Neuronal stem cell (in vitro differentiated cells): ENCODE results near the gene CDK17.

Source experiments
- DNase-seq: peaks from one replicate; pipeline ENCODE4 v3.0.0-alpha.2; 2013; ENCODE audit warnings: low spot score
- H2AFZ ChIP-seq: one replicate; pipeline ENCODE4 v1.6.1; 2013; ENCODE audit warnings: mild to moderate bottlenecking, low read length, inconsistent platforms
- H2AK5ac ChIP-seq: 2 replicates; pipeline ENCODE4 v1.6.1; 2013; ENCODE audit warnings: low read depth, mild to moderate bottlenecking, inconsistent platforms, low read length, moderate library complexity, mixed read lengths
- H2BK120ac ChIP-seq: 2 replicates; pipeline ENCODE4 v1.6.1; 2013; ENCODE audit warnings: low read depth, mild to moderate bottlenecking, inconsistent platforms, low read length, moderate library complexity, mixed read lengths
- H2BK12ac ChIP-seq: one replicate; pipeline ENCODE4 v1.6.1; 2013; ENCODE audit warnings: low read length, inconsistent platforms
- H2BK15ac ChIP-seq: 2 replicates; pipeline ENCODE4 v1.6.1; 2013; ENCODE audit warnings: mild to moderate bottlenecking, low read length, inconsistent platforms, mixed read lengths
- H2BK5ac ChIP-seq: one replicate; pipeline ENCODE4 v1.6.1; 2013; ENCODE audit warnings: inconsistent platforms, mild to moderate bottlenecking, low read length, moderate library complexity
- H3K14ac ChIP-seq: one replicate; pipeline ENCODE4 v1.6.1; 2013; ENCODE audit warnings: low read length, inconsistent platforms
- H3K18ac ChIP-seq: 2 replicates; pipeline ENCODE4 v1.6.1; 2013; ENCODE audit warnings: low read length, inconsistent platforms
- H3K23ac ChIP-seq: 2 replicates; pipeline ENCODE4 v1.6.1; 2013; ENCODE audit warnings: low read depth, mild to moderate bottlenecking, mixed read lengths, low read length, inconsistent platforms; ENCODE audit not compliant: poor library complexity
- H3K27ac ChIP-seq: replicated peaks from 3 replicates; pipeline ENCODE4 v1.5.1; 2013; ENCODE audit warnings: low read length, inconsistent platforms
- H3K27me3 ChIP-seq, 3 experiments: 2 replicates each; pipeline ENCODE4 v1.6.1; 2013; ENCODE audit warnings: low read length in 3 of 3, mild to moderate bottlenecking in 2 of 3, inconsistent platforms in 1 of 3, low read depth in 1 of 3, mixed read lengths in 1 of 3, moderate library complexity in 1 of 3; ENCODE audit not compliant: control insufficient read depth in 3 of 3, insufficient read depth in 3 of 3
- H3K36me3 ChIP-seq, 2 donors: replicated peaks in 1 of 2; 2 replicates each; pipeline ENCODE4 v1.6.1; 2013; ENCODE audit warnings: low read length in 2 of 2; ENCODE audit not compliant: control insufficient read depth in 2 of 2, insufficient read depth in 2 of 2
- H3K4ac ChIP-seq: 2 replicates; pipeline ENCODE4 v1.6.1; 2013; ENCODE audit warnings: inconsistent platforms, mild to moderate bottlenecking, low read length, moderate library complexity
- H3K4me1 ChIP-seq, 2 donors: 1 replicate in 1 of 2; 2 replicates in 1 of 2; pipeline ENCODE4 v1.6.1; 2013; ENCODE audit warnings: low read length in 2 of 2, low read depth in 1 of 2; ENCODE audit not compliant: control insufficient read depth in 2 of 2, insufficient read depth in 1 of 2
- H3K4me2 ChIP-seq: one replicate; pipeline ENCODE4 v1.6.1; 2013; ENCODE audit warnings: mild to moderate bottlenecking, low read length, inconsistent platforms; ENCODE audit not compliant: insufficient read depth, poor library complexity, severe bottlenecking
- H3K4me3 ChIP-seq, 2 donors: 2 replicates each; pipeline ENCODE4 v1.5.1; 2013; ENCODE audit warnings: low read length in 2 of 2, mild to moderate bottlenecking in 2 of 2, inconsistent platforms in 1 of 2, moderate library complexity in 1 of 2
- H3K79me1 ChIP-seq: one replicate; pipeline ENCODE4 v1.6.1; 2013; ENCODE audit warnings: low read depth, mild to moderate bottlenecking, inconsistent platforms, low read length, moderate library complexity
- H3K9ac ChIP-seq: one replicate; pipeline ENCODE4 v1.6.1; 2013; ENCODE audit warnings: mild to moderate bottlenecking, low read depth, low read length, inconsistent platforms; ENCODE audit not compliant: poor library complexity
- H3K9me3 ChIP-seq, 2 donors: replicated peaks in 1 of 2; 2 replicates each; pipeline versions ENCODE3 to v1.6.1; 2013; ENCODE audit warnings: low read length in 2 of 2, mild to moderate bottlenecking in 2 of 2, inconsistent platforms in 1 of 2, low read depth in 1 of 2, mixed read lengths in 1 of 2, moderate library complexity in 1 of 2; ENCODE audit not compliant: control insufficient read depth in 2 of 2, insufficient read depth in 1 of 2
- H4K8ac ChIP-seq: one replicate; pipeline ENCODE4 v1.6.1; 2013; ENCODE audit warnings: low read depth, mild to moderate bottlenecking, inconsistent platforms, low read length, moderate library complexity
- H4K91ac ChIP-seq: one replicate; pipeline ENCODE4 v1.6.1; 2013; ENCODE audit warnings: low read length, low read depth, mild to moderate bottlenecking, inconsistent platforms; ENCODE audit not compliant: poor library complexity
- WGBS, 2 donors: extraction: QIAGEN DNeasy Blood & Tissue Kit; methylation state at CpG; one replicate each; pipeline ENCODE4 v1.1.7; 2013; ENCODE audit warnings: missing lambda C conversion rate in 2 of 2, mixed read lengths in 1 of 2; ENCODE audit not compliant: insufficient read length in 2 of 2, insufficient replicate concordance in 1 of 2; ENCODE audit errors: extremely low coverage in 2 of 2; 5-methylcytosine and 5-hydroxymethylcytosine counted together

Gene CDK17

GRCh38 chr12:96444399-96444798 is 44.2 kb upstream of the CDK17 start:
- Histone ChIP-seq H2AK5ac (no peak overlapping the region), H3K18ac (no peak overlapping the region), H4K91ac (no peak overlapping the region), H2AFZ (no peak overlapping the region), H3K4me3 (no peak overlapping the region), H3K27ac (no peak overlapping the region), H3K9ac (no peak overlapping the region), H2BK5ac (no peak overlapping the region), H3K79me1 (no peaks in the 10 kb centered on the region), H3K4me1 (no peaks in the 10 kb centered on the region), H3K4ac (no peak overlapping the region), H3K14ac (no peak overlapping the region), H3K23ac (no peak overlapping the region), H4K8ac (no peak overlapping the region), H2BK15ac (no peak overlapping the region), H3K4me2 (no peak overlapping the region), H3K36me3 (no peaks in the 10 kb centered on the region), H3K9me3 (no peaks in the 10 kb centered on the region), H2BK12ac (no peak overlapping the region), H3K27me3 (no peaks in the 10 kb centered on the region), H2BK120ac (no peak overlapping the region)
- no peak for DNase-seq
- WGBS, 2 donors: no CpG with 5 or more reads among the region's 10 CpGs

GRCh38 chr12:96442906-96443305 is 42.7 kb upstream of the CDK17 start:
- Histone ChIP-seq H3K23ac (no peak overlapping the region), H4K91ac (no peak overlapping the region), H3K79me1 (no peaks in the 10 kb centered on the region), H3K14ac (no peak overlapping the region), H3K4me2 (no peak overlapping the region), H2BK15ac (no peak overlapping the region), H3K9me3 (no peaks in the 10 kb centered on the region), H3K27ac (no peak overlapping the region), H3K18ac (no peak overlapping the region), H4K8ac (no peak overlapping the region), H2BK12ac (no peak overlapping the region), H2AK5ac (no peak overlapping the region), H3K27me3 (no peaks in the 10 kb centered on the region), H2BK5ac (no peak overlapping the region), H3K36me3 (no peaks in the 10 kb centered on the region), H2AFZ (no peak overlapping the region), H3K4ac (no peak overlapping the region), H3K4me1 (peaks cover 0 to 5% of the 10 kb centered on the region in 2 donors), H3K4me3 (no peak overlapping the region), H2BK120ac (no peak overlapping the region), H3K9ac (no peak overlapping the region)
- WGBS, 2 donors: no CpG with 5 or more reads among the region's 3 CpGs
- no peak for DNase-seq

GRCh38 chr12:96441816-96442215 is 41.6 kb upstream of the CDK17 start:
- H3K79me1 ChIP-seq: no peaks in the 10 kb centered on the region
- no CpG with 5 or more reads among the region's 3 CpGs for WGBS, 2 donors
- no peak overlapping the region for H4K91ac ChIP-seq
- no peak overlapping the region for H3K23ac ChIP-seq
- H3K4me2 ChIP-seq: no peak overlapping the region
- H3K27ac ChIP-seq: no peak overlapping the region
- DNase-seq: no peak
- no peak overlapping the region for H3K18ac ChIP-seq
- no peak overlapping the region for H2BK15ac ChIP-seq
- H3K27me3 ChIP-seq: no peaks in the 10 kb centered on the region
- no peaks in the 10 kb centered on the region for H3K9me3 ChIP-seq
- peaks cover 0 to 5% of the 10 kb centered on the region in 2 donors for H3K4me1 ChIP-seq
- H2AK5ac ChIP-seq: no peak overlapping the region
- no peak overlapping the region for H3K9ac ChIP-seq
- no peaks in the 10 kb centered on the region for H3K36me3 ChIP-seq
- no peak overlapping the region for H4K8ac ChIP-seq
- no peak overlapping the region for H2BK120ac ChIP-seq
- H2BK12ac ChIP-seq: no peak overlapping the region
- H3K14ac ChIP-seq: no peak overlapping the region
- H2BK5ac ChIP-seq: no peak overlapping the region
- no peak overlapping the region for H3K4me3 ChIP-seq
- H3K4ac ChIP-seq: no peak overlapping the region
- no peak overlapping the region for H2AFZ ChIP-seq

GRCh38 chr12:96438330-96438729 is 38.1 kb upstream of the CDK17 start:
- no peak overlapping the region for H2BK12ac ChIP-seq
- H3K36me3 ChIP-seq: no peaks in the 10 kb centered on the region
- H4K91ac ChIP-seq: no peak overlapping the region
- no peak overlapping the region for H3K4ac ChIP-seq
- DNase-seq: no peak
- H2AFZ ChIP-seq: no peak overlapping the region
- no peaks in the 10 kb centered on the region for H3K9me3 ChIP-seq
- H2AK5ac ChIP-seq: no peak overlapping the region
- no peak overlapping the region for H3K9ac ChIP-seq
- no peak overlapping the region for H3K27ac ChIP-seq
- H2BK120ac ChIP-seq: no peak overlapping the region
- no peak overlapping the region for H3K23ac ChIP-seq
- H4K8ac ChIP-seq: no peak overlapping the region
- H3K14ac ChIP-seq: no peak overlapping the region
- no peaks in the 10 kb centered on the region for H3K27me3 ChIP-seq
- H2BK15ac ChIP-seq: no peak overlapping the region
- no peak overlapping the region for H2BK5ac ChIP-seq
- H3K18ac ChIP-seq: no peak overlapping the region
- no peak overlapping the region for H3K4me3 ChIP-seq
- H3K4me2 ChIP-seq: no peak overlapping the region
- no CpG with 5 or more reads among the region's 3 CpGs for WGBS, 2 donors
- H3K79me1 ChIP-seq: no peaks in the 10 kb centered on the region
- peaks cover 0 to 5% of the 10 kb centered on the region in 2 donors for H3K4me1 ChIP-seq
